OCI-LY1 (cell line): ENCODE results near the gene MORN3.

ENCODE experiments used
- EZH2 ChIP-seq: fragments of 200-600 bp; sonication (generic), shearing (Covaris generic); IDR thresholded peaks from 2 replicates; pipeline ENCODE4 v1.8.0; 2017; ENCODE audit warnings: borderline replicate concordance, mixed run types, mild to moderate bottlenecking, antibody characterized with exemption, low read length, moderate library complexity, mixed read lengths
- TF ChIP-seq, protein P1 (sequence below): fragments of 200-600 bp; sonication (generic), shearing (Covaris generic); IDR thresholded peaks from 2 replicates; pipeline ENCODE4 v1.5.1; 2017; ENCODE audit warnings: mild to moderate bottlenecking, antibody characterized with exemption, low read length, moderate library complexity, mixed read lengths

DNA sequence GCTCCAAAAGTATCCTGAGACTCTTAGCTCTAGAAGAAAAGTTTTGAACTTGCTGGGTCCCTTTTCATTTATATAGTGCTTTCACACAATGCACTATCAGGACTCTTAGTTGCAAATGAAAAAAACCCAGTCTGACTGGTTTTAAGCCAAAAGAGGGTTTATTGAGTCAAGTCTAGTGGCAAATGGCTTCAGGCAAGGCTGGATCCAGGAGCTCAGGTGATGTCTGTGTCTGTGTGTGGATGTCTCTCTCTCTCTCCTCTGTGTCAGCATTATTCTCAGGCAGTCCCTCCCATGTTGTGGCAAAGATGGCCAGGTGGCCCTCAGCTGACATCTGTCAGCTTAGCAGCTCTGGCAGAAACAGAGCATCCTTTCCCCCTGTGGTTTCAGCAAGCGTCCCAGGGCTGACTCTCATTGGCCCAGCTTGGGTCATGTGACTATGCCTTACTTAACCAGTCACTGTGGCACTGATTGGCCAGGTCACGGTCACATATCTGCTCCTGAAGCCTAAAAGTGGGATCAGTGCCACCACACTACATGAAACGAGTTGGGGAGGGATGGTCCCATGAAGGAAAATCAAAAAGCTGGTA, 49.3 kb upstream of the MORN3 start:
- TF ChIP-seq, protein P1, sequence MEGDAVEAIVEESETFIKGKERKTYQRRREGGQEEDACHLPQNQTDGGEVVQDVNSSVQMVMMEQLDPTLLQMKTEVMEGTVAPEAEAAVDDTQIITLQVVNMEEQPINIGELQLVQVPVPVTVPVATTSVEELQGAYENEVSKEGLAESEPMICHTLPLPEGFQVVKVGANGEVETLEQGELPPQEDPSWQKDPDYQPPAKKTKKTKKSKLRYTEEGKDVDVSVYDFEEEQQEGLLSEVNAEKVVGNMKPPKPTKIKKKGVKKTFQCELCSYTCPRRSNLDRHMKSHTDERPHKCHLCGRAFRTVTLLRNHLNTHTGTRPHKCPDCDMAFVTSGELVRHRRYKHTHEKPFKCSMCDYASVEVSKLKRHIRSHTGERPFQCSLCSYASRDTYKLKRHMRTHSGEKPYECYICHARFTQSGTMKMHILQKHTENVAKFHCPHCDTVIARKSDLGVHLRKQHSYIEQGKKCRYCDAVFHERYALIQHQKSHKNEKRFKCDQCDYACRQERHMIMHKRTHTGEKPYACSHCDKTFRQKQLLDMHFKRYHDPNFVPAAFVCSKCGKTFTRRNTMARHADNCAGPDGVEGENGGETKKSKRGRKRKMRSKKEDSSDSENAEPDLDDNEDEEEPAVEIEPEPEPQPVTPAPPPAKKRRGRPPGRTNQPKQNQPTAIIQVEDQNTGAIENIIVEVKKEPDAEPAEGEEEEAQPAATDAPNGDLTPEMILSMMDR, result no peak
- no peak for TF ChIP-seq EZH2
